GM18951 (cell line): ENCODE data around the gene PLEKHJ1.

Experiments used
- POLR2A ChIP-seq: IDR thresholded peaks from 4 replicates; pipeline ENCODE4 v1.6.1; 2011; ENCODE audit warnings: mild to moderate bottlenecking; ENCODE audit not compliant: insufficient read length, insufficient read depth; ENCODE audit errors: extremely low read depth
- in situ Hi-C: fragments of 300-500 bp; cut with MboI; formaldehyde crosslinking; loops from one replicate; pipeline ENCODE4 v1.12.0; 2022; ENCODE audit warnings: low sequenced_read_pairs, mixed read lengths, inconsistent platforms; ENCODE audit not compliant: unreplicated experiment

Gene PLEKHJ1

DNA sequence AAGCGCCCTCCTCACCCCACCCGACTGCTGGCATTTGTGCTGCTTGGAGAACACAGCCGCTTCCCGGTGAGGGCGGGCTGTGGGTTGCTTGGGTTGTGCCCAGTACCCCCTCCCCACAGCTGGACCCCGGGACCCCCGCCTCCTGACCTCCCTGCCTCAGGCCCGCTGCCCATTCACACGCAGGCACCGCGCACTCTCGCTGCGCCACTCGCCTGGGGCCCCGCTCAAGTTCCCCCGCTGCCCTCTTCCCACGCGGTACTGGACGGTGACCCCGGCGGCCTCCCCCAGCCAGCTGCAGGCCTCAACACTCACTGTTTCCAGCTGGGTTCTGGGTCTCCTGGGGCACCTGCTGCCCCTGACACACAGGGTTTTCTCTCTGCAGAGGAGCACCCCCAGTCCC lies 16.4 kb downstream of the PLEKHJ1 start:
- in situ Hi-C loops: no loop called here
- no peak for TF ChIP-seq POLR2A

- in situ Hi-C loops: no loop called here
- no peak for TF ChIP-seq POLR2A
These were observed 18.5 kb downstream of the PLEKHJ1 start for GRCh38 chr19:2217591-2217990.

DNA sequence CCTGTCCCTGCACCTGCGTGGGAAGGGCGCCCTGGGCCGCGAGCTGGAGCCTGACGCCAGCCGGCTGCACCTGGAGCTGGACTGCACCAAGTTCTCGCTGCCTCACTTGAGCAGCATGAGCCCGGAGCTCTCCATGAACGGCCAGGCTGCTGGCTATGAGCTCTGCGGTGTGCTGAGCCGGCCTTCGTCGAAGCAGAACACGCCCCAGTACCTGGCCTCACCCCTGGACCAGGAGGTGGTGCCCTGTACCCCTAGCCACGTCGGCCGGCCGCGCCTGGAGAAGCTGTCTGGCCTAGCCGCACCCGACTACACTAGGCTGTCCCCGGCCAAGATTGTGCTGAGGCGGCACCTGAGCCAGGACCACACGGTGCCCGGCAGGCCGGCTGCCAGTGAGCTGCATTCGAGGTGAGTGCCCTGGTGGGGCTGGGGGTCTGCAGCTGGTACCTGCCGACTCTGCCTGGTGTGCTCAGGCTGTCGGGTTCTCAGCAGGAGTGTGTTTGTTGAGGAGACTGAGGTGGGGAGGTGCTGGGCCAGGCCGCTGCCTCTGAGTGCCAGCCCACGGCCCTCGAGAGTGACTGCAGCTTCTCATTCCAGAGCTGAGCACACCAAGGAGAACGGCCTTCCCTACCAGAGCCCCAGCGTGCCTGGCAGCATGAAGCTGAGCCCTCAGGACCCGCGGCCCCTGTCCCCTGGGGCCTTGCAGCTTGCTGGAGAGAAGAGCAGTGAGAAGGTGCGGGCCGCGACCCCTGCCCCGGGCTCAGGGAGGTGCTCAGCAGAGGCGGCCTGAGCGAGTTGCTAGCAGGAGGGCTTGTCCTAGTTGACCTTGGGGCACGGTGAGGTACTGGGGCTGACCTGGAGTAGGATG lies 19.5 kb downstream of the PLEKHJ1 start:
- in situ Hi-C loops: no loop called here
- no peak for TF ChIP-seq POLR2A

DNA sequence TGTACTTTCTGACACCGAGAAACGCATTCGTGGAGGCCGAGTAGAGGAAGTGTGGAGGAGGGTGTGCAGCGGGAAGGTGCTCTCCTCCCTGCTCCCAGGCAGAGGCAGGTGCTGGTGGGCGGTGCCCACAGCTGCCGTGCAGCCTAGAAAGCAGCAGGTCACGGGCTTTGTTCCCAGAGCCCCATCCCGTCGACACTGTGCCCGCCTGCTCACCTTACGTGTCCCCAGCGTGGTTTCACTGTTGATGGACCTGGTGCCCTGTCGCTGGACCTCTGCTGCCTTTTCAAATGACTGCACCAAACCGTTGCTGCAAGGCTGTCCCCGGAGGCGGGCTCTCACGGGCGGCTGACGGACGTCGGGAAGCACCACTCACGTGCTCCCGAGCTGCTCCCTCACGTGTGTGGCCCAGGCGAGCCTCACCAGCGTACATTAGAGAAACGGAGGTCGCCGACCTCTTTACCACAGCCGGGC lies 20.8 kb downstream of the PLEKHJ1 start:
- in situ Hi-C loops: no loop called here
- TF ChIP-seq POLR2A: no peak

DNA sequence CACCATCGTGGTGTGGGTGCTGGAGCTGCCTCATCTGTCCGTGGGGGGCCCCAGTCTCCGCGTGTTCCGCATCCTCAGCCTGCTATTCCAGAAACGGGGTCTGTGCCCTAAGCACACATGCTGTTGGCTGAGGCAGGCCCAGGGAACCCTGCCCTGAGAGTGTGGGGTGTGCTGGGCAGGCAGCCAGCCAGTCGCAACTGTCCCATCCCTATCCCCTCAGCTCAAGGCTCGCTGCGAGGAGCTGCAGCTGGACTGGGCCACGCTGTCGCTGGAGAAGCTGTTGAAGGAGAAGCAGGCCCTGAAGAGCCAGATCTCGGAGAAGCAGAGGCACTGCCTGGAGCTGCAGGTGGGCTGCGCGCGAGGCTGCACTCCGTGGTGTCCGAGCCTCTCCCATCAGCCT lies 21.9 kb downstream of the PLEKHJ1 start:
- no peak for TF ChIP-seq POLR2A
- in situ Hi-C loops: no loop called here

GRCh38 chr19:2213799-2214198 lies 22.3 kb downstream of the PLEKHJ1 start:
- in situ Hi-C loops: no loop called here
- TF ChIP-seq POLR2A: no peak

DNA sequence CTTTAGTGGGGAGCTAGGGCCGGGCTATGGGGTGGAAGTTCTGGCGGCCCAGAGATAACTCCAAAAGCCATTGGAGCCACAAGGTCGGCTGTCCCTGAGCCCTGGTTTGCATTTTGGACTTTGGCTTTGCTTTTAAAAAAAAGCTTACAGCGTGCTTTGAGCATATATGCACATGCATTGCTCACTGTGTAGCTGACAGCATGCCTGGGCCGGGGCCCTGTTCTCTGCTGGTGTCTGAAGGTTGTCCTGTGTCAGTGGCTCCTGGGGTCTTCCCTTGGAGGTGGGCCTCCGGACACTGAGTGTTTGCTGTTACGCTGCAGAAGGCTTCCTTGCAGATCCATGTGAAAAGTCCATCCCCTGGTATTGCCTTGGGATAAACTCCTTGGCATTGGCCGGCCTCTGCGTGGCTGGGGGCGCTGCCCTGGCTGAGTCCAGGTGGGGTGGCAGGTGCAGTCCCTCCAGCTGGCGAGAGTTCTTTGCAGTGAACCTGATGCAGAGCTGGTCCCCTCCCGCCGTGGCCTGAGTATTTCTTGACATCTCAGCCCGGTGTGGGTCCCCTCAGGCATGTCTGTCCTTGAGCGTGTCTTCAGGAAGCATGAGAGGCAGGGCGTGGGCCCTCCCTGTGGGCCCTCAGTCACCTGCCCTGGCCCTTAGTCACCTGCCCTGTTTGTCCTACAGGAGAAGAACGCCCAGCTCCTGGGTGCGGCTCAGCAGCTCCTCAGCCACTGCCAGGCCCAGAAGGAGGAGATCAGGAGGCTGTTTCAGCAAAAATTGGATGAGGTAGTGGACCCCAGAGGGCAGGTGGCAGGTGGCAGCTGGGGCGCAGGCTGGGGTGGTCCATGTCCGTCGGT lies 23.0 kb downstream of the PLEKHJ1 start:
- in situ Hi-C loops: no loop called here
- TF ChIP-seq POLR2A: no peak

GRCh38 chr19:2210987-2211740 lies 25.0 kb downstream of the PLEKHJ1 start:
- no peak for TF ChIP-seq POLR2A
- in situ Hi-C loops: no loop called here

- in situ Hi-C loops: no loop called here
- no peak for TF ChIP-seq POLR2A
These were observed 25.9 kb downstream of the PLEKHJ1 start for GRCh38 chr19:2210206-2210605.

GRCh38 chr19:2209408-2209807 lies 26.7 kb downstream of the PLEKHJ1 start:
- in situ Hi-C loops: no loop called here
- TF ChIP-seq POLR2A: no peak

DNA sequence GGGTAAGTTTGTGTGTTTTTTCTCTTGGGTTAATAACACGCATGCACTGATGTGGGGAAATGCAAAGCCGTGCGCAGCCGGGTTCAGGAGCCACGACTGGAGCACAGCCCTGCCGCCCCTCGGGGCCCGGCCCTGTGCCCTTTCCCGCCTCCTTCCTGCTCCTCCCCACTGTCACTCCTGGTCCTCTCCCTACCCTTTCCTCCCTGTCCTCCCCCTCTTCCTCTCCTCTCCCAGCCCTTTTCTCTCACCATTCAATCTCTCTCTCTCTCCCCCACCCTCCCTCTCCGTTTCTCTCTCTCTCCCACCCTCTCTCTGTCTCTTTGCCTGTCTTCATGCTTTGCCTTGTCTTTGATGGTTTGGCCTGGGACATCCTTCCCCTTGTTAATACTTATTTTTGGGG lies 27.2 kb downstream of the PLEKHJ1 start:
- in situ Hi-C loops: no loop called here
- no peak for TF ChIP-seq POLR2A

DNA sequence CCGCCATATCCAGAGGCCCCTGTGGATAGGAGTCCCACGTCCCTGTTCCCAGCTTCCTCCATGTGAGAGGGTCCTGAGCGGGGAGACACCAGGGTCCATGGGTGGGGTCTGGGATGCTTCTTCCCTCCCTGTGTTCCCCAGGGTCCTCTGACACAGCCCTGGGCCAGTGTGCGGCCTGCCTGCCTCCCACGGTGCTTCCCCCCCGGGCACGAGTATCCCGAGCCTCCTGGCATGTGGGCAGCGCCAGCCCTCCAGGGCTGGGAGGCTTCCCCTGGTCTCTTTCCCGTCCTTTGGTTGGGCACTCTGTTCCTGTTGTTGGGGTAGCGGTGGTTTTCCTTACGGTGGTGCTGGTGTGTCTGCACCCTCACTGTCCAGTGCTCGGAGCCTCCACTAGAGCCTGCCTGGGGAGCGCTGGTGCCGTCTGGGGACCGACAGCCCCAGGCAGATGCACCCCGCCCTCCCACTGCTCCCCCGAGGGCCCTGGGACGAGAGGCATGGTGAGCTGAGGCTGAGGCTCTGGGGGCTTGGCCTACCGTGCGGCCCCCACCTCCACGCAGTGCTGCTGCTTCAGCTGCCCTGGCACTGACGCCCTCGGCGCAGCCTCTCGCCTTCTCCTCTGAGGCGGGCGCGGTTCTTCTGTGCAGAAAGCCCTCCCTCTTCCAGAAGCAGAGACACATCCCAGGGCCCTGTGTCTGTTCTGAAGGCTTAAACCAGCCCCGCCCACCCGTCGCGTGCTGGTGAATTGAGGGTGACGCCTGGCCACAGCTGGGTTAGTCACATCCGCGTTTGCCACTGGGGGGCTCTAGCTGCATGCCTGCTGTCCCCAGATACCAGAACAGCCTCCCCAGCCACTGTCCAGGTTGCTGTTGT lies 27.9 kb downstream of the PLEKHJ1 start:
- in situ Hi-C loops: no loop called here
- TF ChIP-seq POLR2A: no peak
